Vagina (tissue), 2 donors: ENCODE measurements around the gene PDE2A.

Source experiments
- CTCF ChIP-seq, 3 experiments: fragments of 450-650 bp in 2 of 3; fragments of 200-600 bp in 1 of 3; sonication (generic) in 1 of 3; IDR thresholded peaks; one replicate each; pipeline ENCODE4 v1.5.1; 2017 to 2019; ENCODE audit warnings: antibody characterized with exemption in 3 of 3, mild to moderate bottlenecking in 2 of 3, moderate library complexity in 2 of 3
- POLR2A ChIP-seq, 2 donors: fragments of 450-650 bp; IDR thresholded peaks; one replicate each; pipeline ENCODE4 v1.6.1; 2017; ENCODE audit warnings: antibody characterized with exemption in 2 of 2, mild to moderate bottlenecking in 2 of 2, moderate library complexity in 2 of 2
- POLR2AphosphoS5 ChIP-seq, 2 donors: sonication (generic); formaldehyde crosslinking; IDR thresholded peaks; one replicate each; pipeline ENCODE4 v1.9.0; 2017; ENCODE audit warnings: antibody characterized with exemption in 2 of 2, mild to moderate bottlenecking in 2 of 2, low read depth in 1 of 2; ENCODE audit not compliant: insufficient read depth in 1 of 2

GRCh38 chr11:72684236-72684912 is 10.2 kb upstream of the PDE2A start:
- peak; percentile 4 to 46 (median 9) for TF ChIP-seq CTCF (IDR thresholded peaks at IDR 0.05)
- TF ChIP-seq POLR2AphosphoS5 (IDR thresholded peaks at IDR 0.05; ENCODE audit: insufficient read depth in 1 of 2, low read depth in 1 of 2), result peak in 1 of 2 donors; percentile 49
- no peak for TF ChIP-seq POLR2A (IDR thresholded peaks at IDR 0.05)
